GM21515 (cell line): ENCODE results near the gene RLN2.

ENCODE experiments used
- ATAC-seq: cut with Tn5 transposase; IDR thresholded peaks from one replicate; pipeline ENCODE4 v1.9.1; 2021; ENCODE audit not compliant: unreplicated experiment

RLN2 gene

GRCh38 chr9:5274770-5275169, 29.7 kb downstream of the RLN2 start:
- no peak for ATAC-seq

GRCh38 chr9:5269249-5269715, 35.2 kb downstream of the RLN2 start:
- ATAC-seq: no peak

- no peak for ATAC-seq
These were observed 38.6 kb downstream of the RLN2 start for GRCh38 chr9:5265939-5266338.

GRCh38 chr9:5264219-5264595, 40.3 kb downstream of the RLN2 start:
- no peak for ATAC-seq

- ATAC-seq: no peak
These were observed 40.9 kb downstream of the RLN2 start for GRCh38 chr9:5263351-5264218.
